Astrocyte (in vitro differentiated cells and primary cell): ENCODE measurements around the gene AP1M1. TPM values are rescaled to one million over a fixed set of nuclear protein-coding genes. Genes with fewer than 3 reads are reported as not detected.

Experiments
- DNase-seq: peaks from one replicate; pipeline ENCODE4 v3.0.0-alpha.2; 2010; ENCODE audit warnings: low read depth
- FAIRE-seq: peaks from 2 replicates; lab custom pipeline; 2011; peaks lifted over from hg19 to GRCh38; lab: Jason Lieb, UNC
- H2AFZ ChIP-seq: 2 replicates; pipeline ENCODE4 v1.6.0; 2012; ENCODE audit warnings: low read depth, low read length, inconsistent platforms
- H3K27ac ChIP-seq: 2 replicates; pipeline ENCODE4 v1.5.1; 2011; ENCODE audit warnings: low read depth, low read length, inconsistent platforms
- H3K27me3 ChIP-seq: 2 replicates; pipeline ENCODE4 v1.6.0; 2011; ENCODE audit warnings: low read length, inconsistent platforms; ENCODE audit not compliant: insufficient read depth
- H3K36me3 ChIP-seq: 2 replicates; pipeline ENCODE4 v1.5.1; 2011; ENCODE audit warnings: low read length, inconsistent platforms; ENCODE audit not compliant: insufficient read depth
- H3K4me1 ChIP-seq: 2 replicates; pipeline ENCODE4 v1.5.1; 2011; ENCODE audit warnings: low read length, inconsistent platforms; ENCODE audit not compliant: insufficient read depth
- H3K4me2 ChIP-seq: 2 replicates; pipeline ENCODE4 v1.6.0; 2012; ENCODE audit warnings: low read length, inconsistent platforms
- H3K4me3 ChIP-seq: 2 replicates; pipeline ENCODE4 v1.5.1; 2011; ENCODE audit warnings: low read depth, mild to moderate bottlenecking, low read length, inconsistent platforms; ENCODE audit not compliant: insufficient read depth
- H3K79me2 ChIP-seq: 2 replicates; pipeline ENCODE4 v1.6.0; 2012; ENCODE audit warnings: mild to moderate bottlenecking, low read length, inconsistent platforms; ENCODE audit not compliant: insufficient read depth
- H3K9ac ChIP-seq: 2 replicates; pipeline ENCODE4 v1.6.0; 2012; ENCODE audit warnings: mild to moderate bottlenecking, low read length, inconsistent platforms
- H3K9me3 ChIP-seq: 2 replicates; pipeline ENCODE4 v1.5.1; 2012; ENCODE audit warnings: low read depth, mild to moderate bottlenecking, low read length, inconsistent platforms; ENCODE audit not compliant: insufficient read depth
- H4K20me1 ChIP-seq: 2 replicates; pipeline ENCODE4 v1.6.0; 2012; ENCODE audit warnings: low read length, inconsistent platforms; ENCODE audit not compliant: insufficient read depth
- H3K27ac Mint-ChIP-seq: one replicate; pipeline ENCODE4 v1.8.0; 2021; ENCODE audit warnings: mild to moderate bottlenecking, mixed read lengths; ENCODE audit not compliant: unreplicated experiment
- H3K27me3 Mint-ChIP-seq: one replicate; pipeline ENCODE4 v1.8.0; 2021; ENCODE audit warnings: low read depth, mixed read lengths; ENCODE audit not compliant: unreplicated experiment
- H3K36me3 Mint-ChIP-seq: one replicate; pipeline ENCODE4 v1.8.0; 2021; ENCODE audit warnings: low read depth, mixed read lengths; ENCODE audit not compliant: unreplicated experiment
- H3K4me1 Mint-ChIP-seq: one replicate; pipeline ENCODE4 v1.8.0; 2021; ENCODE audit warnings: low read depth, mixed read lengths; ENCODE audit not compliant: unreplicated experiment
- H3K4me3 Mint-ChIP-seq: one replicate; pipeline ENCODE4 v1.8.0; 2021; ENCODE audit warnings: mild to moderate bottlenecking, moderate library complexity, mixed read lengths; ENCODE audit not compliant: unreplicated experiment
- H3K9me3 Mint-ChIP-seq: one replicate; pipeline ENCODE4 v1.8.0; 2021; ENCODE audit warnings: mild to moderate bottlenecking, mixed read lengths; ENCODE audit not compliant: unreplicated experiment
- EZH2 ChIP-seq: IDR thresholded peaks from 2 replicates; pipeline ENCODE4 v1.6.1; 2012; ENCODE audit warnings: mild to moderate bottlenecking, low read length, inconsistent platforms; ENCODE audit not compliant: insufficient read depth
- total RNA-seq: library from RNA; stranded (reverse); gene quantifications from 2 replicates; pipeline ENCODE4 v1.2.1, GENCODE V29; 2021
- TF ChIP-seq, protein P1 (sequence below): IDR thresholded peaks from 2 replicates; pipeline ENCODE4 v1.5.1; 2011; ENCODE audit warnings: low read depth, mild to moderate bottlenecking, inconsistent platforms, low read length, moderate library complexity; ENCODE audit not compliant: insufficient read depth

AP1M1 gene
- total RNA-seq, 1 donor from 2014 or later: 87.6 TPM

DNA sequence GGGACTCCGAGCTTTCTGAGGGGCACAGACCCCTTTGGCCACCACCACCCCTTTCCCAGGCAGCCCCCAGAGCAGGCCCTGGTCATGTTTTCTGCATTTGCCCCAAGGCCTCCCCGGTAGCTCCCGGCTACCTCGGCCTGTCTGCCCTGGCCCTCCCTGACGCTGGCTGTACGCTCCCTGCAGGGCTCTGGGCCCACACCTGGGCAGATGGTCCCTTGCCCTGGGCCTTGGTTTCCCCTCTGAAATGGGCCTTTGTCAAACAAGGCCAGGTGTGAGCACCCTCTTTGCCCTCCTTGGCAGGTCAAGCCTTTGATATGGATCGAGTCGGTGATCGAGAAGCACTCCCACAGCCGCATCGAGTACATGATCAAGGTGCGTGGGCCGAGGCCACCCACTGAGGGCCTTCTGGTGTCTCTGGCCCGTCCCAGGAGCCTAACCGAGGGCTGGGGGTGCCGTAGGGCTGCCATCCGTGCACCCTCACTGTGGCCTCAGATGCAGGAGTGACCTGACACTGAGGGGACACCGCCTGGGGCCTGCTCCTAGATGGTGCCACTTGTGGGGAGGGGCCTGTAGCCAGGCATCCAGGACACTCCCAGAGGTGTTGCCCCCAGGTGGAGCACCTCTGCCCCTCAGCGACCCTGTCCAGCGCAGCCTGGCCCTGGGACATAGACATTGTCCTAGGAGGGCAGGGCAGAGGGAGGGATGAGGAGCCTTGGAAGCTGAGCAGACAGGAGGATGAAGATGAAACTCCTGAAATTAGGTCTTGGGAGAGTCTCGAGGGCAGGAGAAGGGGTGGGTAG, 30.3 kb downstream of the AP1M1 start:
- Histone ChIP-seq H3K4me2 (no peak overlapping the region), H3K27ac (no peak overlapping the region), H3K9me3 (no peaks in the 10 kb centered on the region), H3K9ac (no peak overlapping the region), H2AFZ (no peak overlapping the region), H4K20me1 (peaks cover 48% of the 10 kb centered on the region), H3K36me3 (peaks cover 18% of the 10 kb centered on the region), H3K4me1 (no peaks in the 10 kb centered on the region), H3K27me3 (no peaks in the 10 kb centered on the region), H3K4me3 (no peak overlapping the region), H3K79me2 (peaks cover 14% of the 10 kb centered on the region)
- H3K9me3 Mint-ChIP-seq: peaks cover 1% of the 10 kb centered on the region
- H3K27me3 Mint-ChIP-seq: no peaks in the 10 kb centered on the region
- H3K36me3 Mint-ChIP-seq: peaks cover 23% of the 10 kb centered on the region
- FAIRE-seq: no peak
- H3K4me3 Mint-ChIP-seq: no peak overlapping the region
- no peaks in the 10 kb centered on the region for H3K4me1 Mint-ChIP-seq
- no peak for TF ChIP-seq EZH2
- TF ChIP-seq, protein P1, sequence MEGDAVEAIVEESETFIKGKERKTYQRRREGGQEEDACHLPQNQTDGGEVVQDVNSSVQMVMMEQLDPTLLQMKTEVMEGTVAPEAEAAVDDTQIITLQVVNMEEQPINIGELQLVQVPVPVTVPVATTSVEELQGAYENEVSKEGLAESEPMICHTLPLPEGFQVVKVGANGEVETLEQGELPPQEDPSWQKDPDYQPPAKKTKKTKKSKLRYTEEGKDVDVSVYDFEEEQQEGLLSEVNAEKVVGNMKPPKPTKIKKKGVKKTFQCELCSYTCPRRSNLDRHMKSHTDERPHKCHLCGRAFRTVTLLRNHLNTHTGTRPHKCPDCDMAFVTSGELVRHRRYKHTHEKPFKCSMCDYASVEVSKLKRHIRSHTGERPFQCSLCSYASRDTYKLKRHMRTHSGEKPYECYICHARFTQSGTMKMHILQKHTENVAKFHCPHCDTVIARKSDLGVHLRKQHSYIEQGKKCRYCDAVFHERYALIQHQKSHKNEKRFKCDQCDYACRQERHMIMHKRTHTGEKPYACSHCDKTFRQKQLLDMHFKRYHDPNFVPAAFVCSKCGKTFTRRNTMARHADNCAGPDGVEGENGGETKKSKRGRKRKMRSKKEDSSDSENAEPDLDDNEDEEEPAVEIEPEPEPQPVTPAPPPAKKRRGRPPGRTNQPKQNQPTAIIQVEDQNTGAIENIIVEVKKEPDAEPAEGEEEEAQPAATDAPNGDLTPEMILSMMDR: no peak
- H3K27ac Mint-ChIP-seq: no peak overlapping the region
- no peak for DNase-seq

DNA sequence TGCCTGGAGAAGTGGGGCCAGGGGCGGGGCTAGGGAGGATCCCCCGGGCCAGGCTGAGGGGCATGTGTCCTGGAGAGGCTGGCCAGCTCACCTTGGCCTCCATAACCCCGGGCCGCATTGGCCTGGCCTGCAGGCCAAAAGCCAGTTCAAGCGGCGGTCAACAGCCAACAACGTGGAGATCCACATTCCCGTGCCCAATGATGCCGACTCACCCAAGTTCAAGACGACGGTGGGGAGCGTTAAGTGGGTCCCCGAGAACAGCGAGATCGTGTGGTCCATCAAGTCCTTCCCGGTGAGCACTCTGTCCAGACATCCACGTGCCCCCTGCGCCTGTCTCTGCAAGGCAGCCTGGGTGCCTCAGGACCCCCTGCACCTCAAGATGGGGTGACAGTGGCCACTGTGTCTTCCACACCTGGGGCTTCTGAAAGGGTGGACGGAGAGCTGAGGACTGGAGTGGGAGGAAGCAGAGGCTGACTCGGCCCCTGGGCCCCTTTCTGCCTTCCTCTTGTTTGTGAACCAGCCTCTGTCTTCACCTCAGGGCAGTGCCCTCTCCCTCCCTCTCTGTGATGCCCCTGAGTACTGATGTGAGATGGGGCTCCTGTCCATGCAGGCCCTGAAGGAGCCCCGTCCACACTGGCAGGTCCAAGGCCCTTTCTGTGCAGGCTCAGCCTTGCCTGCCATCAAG, 31.1 kb downstream of the AP1M1 start:
- peaks cover 42% of the 10 kb centered on the region for H4K20me1 ChIP-seq
- no peak overlapping the region for H3K4me2 ChIP-seq
- H3K79me2 ChIP-seq: peaks cover 13% of the 10 kb centered on the region
- H3K36me3 ChIP-seq: peaks cover 13% of the 10 kb centered on the region
- no peaks in the 10 kb centered on the region for H3K9me3 ChIP-seq
- DNase-seq (no peak), FAIRE-seq (no peak)
- H3K27me3 Mint-ChIP-seq: no peaks in the 10 kb centered on the region
- H3K27me3 ChIP-seq: no peaks in the 10 kb centered on the region
- no peak overlapping the region for H2AFZ ChIP-seq
- H3K4me1 Mint-ChIP-seq: no peaks in the 10 kb centered on the region
- H3K27ac Mint-ChIP-seq: no peak overlapping the region
- no peaks in the 10 kb centered on the region for H3K9me3 Mint-ChIP-seq
- no peak overlapping the region for H3K4me3 Mint-ChIP-seq
- H3K36me3 Mint-ChIP-seq: peaks cover 19% of the 10 kb centered on the region
- no peak overlapping the region for H3K9ac ChIP-seq
- no peaks in the 10 kb centered on the region for H3K4me1 ChIP-seq
- H3K27ac ChIP-seq: no peak overlapping the region
- H3K4me3 ChIP-seq: no peak overlapping the region
- TF ChIP-seq, protein P1: no peak
- TF ChIP-seq EZH2: no peak

DNA sequence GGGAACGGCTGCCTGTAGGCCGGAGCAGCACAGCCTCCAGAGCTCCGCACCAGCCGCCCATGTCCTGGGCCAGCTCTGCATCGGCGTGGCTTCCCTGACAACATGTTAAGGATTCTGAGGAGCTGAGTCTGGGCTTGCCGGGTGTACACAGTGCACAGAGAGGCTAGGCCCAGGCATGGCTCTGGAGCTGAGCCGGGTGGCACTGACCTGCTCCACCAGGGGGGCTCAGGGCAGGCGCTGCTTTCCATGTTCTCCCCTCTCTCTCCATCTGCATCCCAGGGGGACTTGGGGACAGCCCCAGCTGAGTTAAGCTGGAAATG, 31.6 kb downstream of the AP1M1 start:
- H3K36me3 Mint-ChIP-seq: peaks cover 19% of the 10 kb centered on the region
- Histone ChIP-seq H3K9me3 (no peaks in the 10 kb centered on the region), H3K27me3 (no peaks in the 10 kb centered on the region), H3K9ac (no peak overlapping the region), H3K36me3 (peaks cover 13% of the 10 kb centered on the region), H4K20me1 (peaks cover 37% of the 10 kb centered on the region), H3K79me2 (peaks cover 12% of the 10 kb centered on the region), H3K27ac (no peak overlapping the region), H3K4me1 (no peaks in the 10 kb centered on the region), H3K4me2 (no peak overlapping the region), H2AFZ (no peak overlapping the region), H3K4me3 (no peak overlapping the region)
- DNase-seq (no peak), FAIRE-seq (no peak)
- peak overlapping the region; percentile 58 for H3K27ac Mint-ChIP-seq
- H3K4me1 Mint-ChIP-seq: no peaks in the 10 kb centered on the region
- H3K9me3 Mint-ChIP-seq: no peaks in the 10 kb centered on the region
- no peak for TF ChIP-seq EZH2
- TF ChIP-seq, protein P1: no peak
- no peaks in the 10 kb centered on the region for H3K27me3 Mint-ChIP-seq
- no peak overlapping the region for H3K4me3 Mint-ChIP-seq
